NCI-H146 (cell line): ENCODE results near the gene TMEM100.
"Not testable (repeated sequence)": the region's sequence is repeated elsewhere in the genome, so short reads cannot be mapped to it uniquely, and the experiment has no call there.

Experiments
- DNase-seq: peaks from one replicate; lab custom pipeline; 2025; lab: John Stamatoyannopoulos, UW

TMEM100 gene

GRCh38 chr17:55687037-55687436 lies 35.6 kb downstream of the TMEM100 start:
- no peak for DNase-seq

GRCh38 chr17:55683550-55684315 lies 38.9 kb downstream of the TMEM100 start:
- DNase-seq, result no peak

- no peak for DNase-seq
These were observed 41.3 kb downstream of the TMEM100 start for GRCh38 chr17:55681342-55681700.

GRCh38 chr17:55680686-55681341 lies 41.9 kb downstream of the TMEM100 start:
- no peak for DNase-seq

GRCh38 chr17:55677446-55677845 lies 45.2 kb downstream of the TMEM100 start:
- DNase-seq, result no peak

- DNase-seq, result no peak
These were observed 46.4 kb downstream of the TMEM100 start for GRCh38 chr17:55676274-55676673.

- DNase-seq, result no peak
These were observed 48.7 kb downstream of the TMEM100 start for GRCh38 chr17:55673743-55674506.

GRCh38 chr17:55672585-55673501 lies 49.8 kb downstream of the TMEM100 start:
- DNase-seq, result no peak

- DNase-seq, result not testable (repeated sequence)
These were observed 50.7 kb downstream of the TMEM100 start for GRCh38 chr17:55672010-55672409.
